Keratinocyte (primary cell): ENCODE results near the gene ECEL1. TPM values are rescaled to one million over a fixed set of nuclear protein-coding genes. Genes with fewer than 3 reads are reported as not detected.

Experiments used
- DNase-seq: peaks from one replicate; pipeline ENCODE4 v3.0.0-alpha.2; 2011; ENCODE audit warnings: low read depth, missing footprints, low spot score
- FAIRE-seq: peaks from 2 replicates; lab custom pipeline; 2011; peaks lifted over from hg19 to GRCh38; lab: Jason Lieb, UNC
- H2AFZ ChIP-seq: 2 replicates; pipeline ENCODE4 v1.6.0; 2012; ENCODE audit warnings: low read length, control low read depth, inconsistent platforms; ENCODE audit not compliant: control insufficient read depth
- H3K27ac ChIP-seq: 2 replicates; pipeline ENCODE4 v1.5.1; 2011; ENCODE audit warnings: low read length; ENCODE audit not compliant: control insufficient read depth, insufficient read depth
- H3K27me3 ChIP-seq: 3 replicates; pipeline ENCODE4 v1.6.0; 2011; ENCODE audit warnings: low read length; ENCODE audit not compliant: control insufficient read depth, insufficient read depth; ENCODE audit errors: extremely low read depth
- H3K36me3 ChIP-seq, 2 experiments: 2 replicates in 1 of 2; 3 replicates in 1 of 2; pipeline ENCODE4 v1.5.1; 2011; ENCODE audit warnings: low read length in 2 of 2, mild to moderate bottlenecking in 1 of 2; ENCODE audit not compliant: control insufficient read depth in 2 of 2, insufficient read depth in 2 of 2; ENCODE audit errors: extremely low read depth in 1 of 2
- H3K4me1 ChIP-seq: 3 replicates; pipeline ENCODE4 v1.5.1; 2011; ENCODE audit warnings: low read length; ENCODE audit not compliant: control insufficient read depth, insufficient read depth; ENCODE audit errors: extremely low read depth
- H3K4me2 ChIP-seq: 3 replicates; pipeline ENCODE4 v1.6.0; 2011; ENCODE audit warnings: low read depth, low read length; ENCODE audit not compliant: control insufficient read depth, insufficient read depth; ENCODE audit errors: extremely low read depth
- H3K4me3 ChIP-seq, 3 experiments: fragments of 200-600 bp in 1 of 3; sonication (generic) in 1 of 3; 2 replicates in 2 of 3; 3 replicates in 1 of 3; pipeline ENCODE4 v1.5.1; 2011 to 2016; ENCODE audit warnings: low read length in 3 of 3, mild to moderate bottlenecking in 3 of 3, control low read depth in 2 of 3, inconsistent platforms in 1 of 3, low read depth in 1 of 3, mixed read lengths in 1 of 3, mixed run types in 1 of 3, moderate library complexity in 1 of 3; ENCODE audit not compliant: control insufficient read depth in 2 of 3, insufficient read depth in 2 of 3; ENCODE audit errors: extremely low read depth in 1 of 3
- H3K79me2 ChIP-seq: 2 replicates; pipeline ENCODE4 v1.6.0; 2012; ENCODE audit warnings: low read length; ENCODE audit not compliant: control insufficient read depth, insufficient read depth
- H3K9ac ChIP-seq: 3 replicates; pipeline ENCODE4 v1.6.0; 2011; ENCODE audit warnings: low read length; ENCODE audit not compliant: control insufficient read depth, insufficient read depth; ENCODE audit errors: extremely low read depth
- H3K9me1 ChIP-seq: 3 replicates; pipeline ENCODE4 v1.6.0; 2011; ENCODE audit warnings: low read length; ENCODE audit not compliant: control insufficient read depth, insufficient read depth; ENCODE audit errors: extremely low read depth
- H3K9me3 ChIP-seq: 2 replicates; pipeline ENCODE4 v1.5.1; 2012; ENCODE audit warnings: low read depth, low read length; ENCODE audit not compliant: control insufficient read depth
- H4K20me1 ChIP-seq: 3 replicates; pipeline ENCODE4 v1.6.0; 2011; ENCODE audit warnings: low read length; ENCODE audit not compliant: control insufficient read depth, insufficient read depth; ENCODE audit errors: extremely low read depth
- CTCF ChIP-seq, 3 experiments: IDR thresholded peaks in 1 of 3; conservative IDR thresholded peaks in 1 of 3; optimal IDR thresholded peaks in 1 of 3; 2 replicates in 2 of 3; 3 replicates in 1 of 3; pipeline versions ENCODE3 to v1.5.1; 2011; ENCODE audit warnings: low read length in 3 of 3, mild to moderate bottlenecking in 3 of 3, moderate library complexity in 2 of 3, control low read depth in 1 of 3, inconsistent platforms in 1 of 3; ENCODE audit not compliant: insufficient read depth in 2 of 3; ENCODE audit errors: extremely low read depth in 1 of 3
- EZH2 ChIP-seq: IDR thresholded peaks from one replicate; pipeline ENCODE4 v1.6.1; 2012; ENCODE audit warnings: inconsistent platforms, mild to moderate bottlenecking, low read length, moderate library complexity
- dilution Hi-C: fragments of 300-500 bp; cut with MboI; formaldehyde crosslinking; loops from one replicate; pipeline ENCODE4 v1.7.0; 2020; ENCODE audit warnings: low sequenced_read_pairs; ENCODE audit not compliant: extremely low pct_ligation_motif_present
- polyA plus RNA-seq, 5 experiments: library from polyadenylated mRNA; depleted of rRNA in 3 of 5; stranded (reverse) in 3 of 5; stranded (forward) in 1 of 5; unstranded in 1 of 5; fragments of >200 nt; gene quantifications; 1 replicate in 1 of 5; 2 replicates in 3 of 5; 3 replicates in 1 of 5; pipeline versions ENCODE4 v1.2.1 to v1.2.3, GENCODE V29; 2011 to 2012; ENCODE audit warnings: missing spikeins in 2 of 5, low read depth in 1 of 5, low replicate concordance in 1 of 5

ECEL1 gene
- polyA plus RNA-seq, 1 donor (not counting 4 experiments of a cell fraction or from before 2014, with no cell fraction given) = not detected

- H2AFZ ChIP-seq = no peak overlapping the region
- no peaks in the 10 kb centered on the region for H4K20me1 ChIP-seq
- H3K9me3 ChIP-seq = no peaks in the 10 kb centered on the region
- no peak for FAIRE-seq
- dilution Hi-C loops = no loop called here
- H3K9ac ChIP-seq = no peak overlapping the region
- H3K27ac ChIP-seq = no peak overlapping the region
- no peaks in the 10 kb centered on the region for H3K36me3 ChIP-seq
- no peaks in the 10 kb centered on the region for H3K9me1 ChIP-seq
- no peaks in the 10 kb centered on the region for H3K79me2 ChIP-seq
- H3K4me1 ChIP-seq = no peaks in the 10 kb centered on the region
- DNase-seq = no peak
- H3K4me3 ChIP-seq = no peak overlapping the region
- TF ChIP-seq EZH2 (no peak), CTCF (optimal IDR thresholded peaks at IDR 0.05 in 1 of 3, IDR thresholded peaks at IDR 0.05 in 1 of 3, conservative IDR thresholded peaks at IDR 0.05 in 1 of 3; ENCODE audit: extremely low read depth in 1 of 3, insufficient read depth in 2 of 3, low read length in 3 of 3) (no peak)
- H3K4me2 ChIP-seq = no peak overlapping the region
- peaks cover 41% of the 10 kb centered on the region for H3K27me3 ChIP-seq
Measured at GRCh38 chr2:232501331-232501771, 13.7 kb upstream of the ECEL1 start.

- Histone ChIP-seq H3K9me1 (no peaks in the 10 kb centered on the region), H3K27me3 (peaks cover 23% of the 10 kb centered on the region), H3K9me3 (no peaks in the 10 kb centered on the region), H3K4me3 (no peak overlapping the region), H4K20me1 (no peaks in the 10 kb centered on the region), H3K9ac (no peak overlapping the region), H2AFZ (no peak overlapping the region), H3K4me2 (no peak overlapping the region), H3K27ac (no peak overlapping the region), H3K36me3 (no peaks in the 10 kb centered on the region), H3K4me1 (no peaks in the 10 kb centered on the region), H3K79me2 (no peaks in the 10 kb centered on the region)
- dilution Hi-C loops = no loop called here
- FAIRE-seq (no peak), DNase-seq (no peak)
- TF ChIP-seq CTCF (optimal IDR thresholded peaks at IDR 0.05 in 1 of 3, IDR thresholded peaks at IDR 0.05 in 1 of 3, conservative IDR thresholded peaks at IDR 0.05 in 1 of 3; ENCODE audit: extremely low read depth in 1 of 3, insufficient read depth in 2 of 3, low read length in 3 of 3) (no peak), EZH2 (no peak)
Measured at GRCh38 chr2:232498452-232498851, 10.8 kb upstream of the ECEL1 start.
